ENCODE measurements around the gene S100A1. TPM values are rescaled to one million over a fixed set of nuclear protein-coding genes. Genes with fewer than 3 reads are reported as not detected.

The S100A1 gene
- total RNA-seq, 1 experiment from 2014 or later: 0.29 TPM

DNA sequence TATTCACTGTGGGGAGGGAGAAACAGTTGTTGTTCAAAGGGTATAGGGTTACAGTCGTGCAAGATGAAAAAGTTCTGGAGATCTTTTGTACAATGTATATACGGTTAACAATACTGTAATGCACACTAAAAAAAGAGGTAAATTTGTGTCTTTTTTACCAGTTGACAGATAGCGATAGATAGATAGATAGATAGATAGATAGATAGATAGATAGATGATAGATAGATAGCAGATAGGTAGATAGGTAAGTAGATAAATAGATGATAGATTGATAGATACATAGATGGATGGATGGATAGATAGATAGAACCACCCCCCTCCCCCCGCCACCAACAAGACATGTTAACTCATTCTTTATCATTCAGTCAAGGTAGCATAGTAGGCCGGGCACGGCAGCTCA is 25.5 kb upstream of the S100A1 start:
- intact Hi-C loops (cut with micrococcal nuclease): no loop called here
- CTCF ChIA-PET: no interaction called here
- POLR2A ChIA-PET (ENCODE audit: unreplicated experiment): no interaction called here

GRCh38 chr1:153606194-153606593 is 22.0 kb upstream of the S100A1 start:
- ChIA-PET CTCF (no interaction called here), POLR2A (ENCODE audit: unreplicated experiment) (no interaction called here)
- Histone ChIP-seq H3K4me1 (ENCODE audit: insufficient read depth, low read length) (peaks cover 40% of the 10 kb centered on the region), H3K4me3 (ENCODE audit: low read length) (no peak overlapping the region), H4K20me1 (ENCODE audit: low read length) (no peaks in the 10 kb centered on the region), H3K27me3 (ENCODE audit: low read length) (no peaks in the 10 kb centered on the region), H3K36me3 (ENCODE audit: low read depth, low read length) (peaks cover 43% of the 10 kb centered on the region), H3K9me2 (replicated peaks; ENCODE audit: low read length) (no peaks in the 10 kb centered on the region), H3F3A (ENCODE audit: low read length, unreplicated experiment) (peaks cover 12% of the 10 kb centered on the region), H3K79me2 (ENCODE audit: low read length) (peaks cover 42% of the 10 kb centered on the region), H2AFZ (ENCODE audit: low read length) (no peak overlapping the region), H3K27ac (ENCODE audit: low read length) (0 out of 2 replicates have a peak overlapping the region, but pooled peaks have one; percentile 100), H3K9me3 (ENCODE audit: low read length) (no peaks in the 10 kb centered on the region), H3K9ac (ENCODE audit: low read length) (no peak overlapping the region), H3K4me2 (ENCODE audit: low read length) (no peak overlapping the region)
- intact Hi-C loops (cut with micrococcal nuclease): no loop called here
- no peak for ATAC-seq
- TF ChIP-seq EZH2 (IDR thresholded peaks at IDR 0.05; ENCODE audit: low read length, unreplicated experiment): no peak
- TF ChIP-seq, protein P1, sequence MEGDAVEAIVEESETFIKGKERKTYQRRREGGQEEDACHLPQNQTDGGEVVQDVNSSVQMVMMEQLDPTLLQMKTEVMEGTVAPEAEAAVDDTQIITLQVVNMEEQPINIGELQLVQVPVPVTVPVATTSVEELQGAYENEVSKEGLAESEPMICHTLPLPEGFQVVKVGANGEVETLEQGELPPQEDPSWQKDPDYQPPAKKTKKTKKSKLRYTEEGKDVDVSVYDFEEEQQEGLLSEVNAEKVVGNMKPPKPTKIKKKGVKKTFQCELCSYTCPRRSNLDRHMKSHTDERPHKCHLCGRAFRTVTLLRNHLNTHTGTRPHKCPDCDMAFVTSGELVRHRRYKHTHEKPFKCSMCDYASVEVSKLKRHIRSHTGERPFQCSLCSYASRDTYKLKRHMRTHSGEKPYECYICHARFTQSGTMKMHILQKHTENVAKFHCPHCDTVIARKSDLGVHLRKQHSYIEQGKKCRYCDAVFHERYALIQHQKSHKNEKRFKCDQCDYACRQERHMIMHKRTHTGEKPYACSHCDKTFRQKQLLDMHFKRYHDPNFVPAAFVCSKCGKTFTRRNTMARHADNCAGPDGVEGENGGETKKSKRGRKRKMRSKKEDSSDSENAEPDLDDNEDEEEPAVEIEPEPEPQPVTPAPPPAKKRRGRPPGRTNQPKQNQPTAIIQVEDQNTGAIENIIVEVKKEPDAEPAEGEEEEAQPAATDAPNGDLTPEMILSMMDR (conservative IDR thresholded peaks at IDR 0.05; ENCODE audit: low read depth, low read length): no peak
- TF ChIP-seq EZH2phosphoT487 (IDR thresholded peaks at IDR 0.05; ENCODE audit: borderline replicate concordance, low read length): no peak
- DNase-seq: no peak
- BruUV-seq (replicated peaks): no TSS peak

More for the DNA sequence above, 25.5 kb upstream of the S100A1 start:
- TF ChIP-seq, protein P1 (conservative IDR thresholded peaks at IDR 0.05; ENCODE audit: low read depth, low read length): no peak
- TF ChIP-seq EZH2phosphoT487 (IDR thresholded peaks at IDR 0.05; ENCODE audit: borderline replicate concordance, low read length) (no peak), EZH2 (IDR thresholded peaks at IDR 0.05; ENCODE audit: low read length, unreplicated experiment) (no peak)
- Histone ChIP-seq H3K9ac (ENCODE audit: low read length) (no peak overlapping the region), H4K20me1 (ENCODE audit: low read length) (no peaks in the 10 kb centered on the region), H3K9me2 (replicated peaks; ENCODE audit: low read length) (no peaks in the 10 kb centered on the region), H3K79me2 (ENCODE audit: low read length) (peaks cover 14% of the 10 kb centered on the region), H3K27me3 (ENCODE audit: low read length) (no peaks in the 10 kb centered on the region), H2AFZ (ENCODE audit: low read length) (no peak overlapping the region), H3K27ac (ENCODE audit: low read length) (no peak overlapping the region), H3K4me3 (ENCODE audit: low read length) (no peak overlapping the region), H3K4me1 (ENCODE audit: insufficient read depth, low read length) (peaks cover 10% of the 10 kb centered on the region), H3F3A (ENCODE audit: low read length, unreplicated experiment) (no peaks in the 10 kb centered on the region), H3K36me3 (ENCODE audit: low read depth, low read length) (peaks cover 35% of the 10 kb centered on the region), H3K4me2 (ENCODE audit: low read length) (no peak overlapping the region), H3K9me3 (ENCODE audit: low read length) (no peaks in the 10 kb centered on the region)
- no TSS peak for BruUV-seq (replicated peaks)
- 0 out of 2 replicates have a peak, but pooled peaks have one; percentile 5 for ATAC-seq
- no peak for DNase-seq

DNA sequence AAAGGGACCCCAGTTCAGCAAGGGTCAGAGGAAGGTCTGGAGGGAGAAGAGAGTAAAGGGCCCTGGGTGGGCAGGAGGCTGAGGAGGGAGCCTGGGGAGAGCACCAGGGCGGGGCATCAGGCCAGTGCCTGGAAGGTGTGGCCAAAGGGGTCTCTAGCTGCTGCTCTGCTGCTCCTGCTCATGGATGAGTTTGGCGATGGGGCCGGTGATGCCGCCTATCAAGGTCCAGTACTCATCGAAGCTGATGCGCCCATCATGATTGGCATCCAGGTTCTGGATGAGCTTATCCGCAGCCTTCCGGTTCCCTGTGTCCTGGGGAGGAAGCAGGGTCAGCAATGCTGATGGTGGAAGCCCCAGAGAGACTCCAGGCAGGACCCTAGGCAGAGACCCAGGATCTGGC is 20.9 kb upstream of the S100A1 start:
- H3K9me3 ChIP-seq (ENCODE audit: low read length): no peaks in the 10 kb centered on the region
- no peaks in the 10 kb centered on the region for H3K27me3 ChIP-seq (ENCODE audit: low read length)
- peaks cover 23% of the 10 kb centered on the region for H3F3A ChIP-seq (ENCODE audit: low read length, unreplicated experiment)
- peak overlapping the region; percentile 68; the same call in 1 of the 2 replicates for H3K4me3 ChIP-seq (ENCODE audit: low read length)
- intact Hi-C loops (cut with micrococcal nuclease): no loop called here
- H2AFZ ChIP-seq (ENCODE audit: low read length): no peak overlapping the region
- peak overlapping the region; percentile 95 for H3K4me2 ChIP-seq (ENCODE audit: low read length)
- ChIA-PET POLR2A (ENCODE audit: unreplicated experiment) (interaction anchor here (0.5 kb wide), 2 partner anchors 10 to 101 kb away, joined by 3 to 7 read pairs; no protein-coding TSS in a partner anchor), CTCF (no interaction called here)
- DNase-seq (no peak), ATAC-seq (no peak)
- no peaks in the 10 kb centered on the region for H4K20me1 ChIP-seq (ENCODE audit: low read length)
- H3K4me1 ChIP-seq (ENCODE audit: insufficient read depth, low read length): peaks cover 42% of the 10 kb centered on the region
- peaks cover 41% of the 10 kb centered on the region for H3K36me3 ChIP-seq (ENCODE audit: low read depth, low read length)
- peak overlapping the region; percentile 100 for H3K27ac ChIP-seq (ENCODE audit: low read length)
- peaks cover 54% of the 10 kb centered on the region for H3K79me2 ChIP-seq (ENCODE audit: low read length)
- H3K9me2 ChIP-seq (replicated peaks; ENCODE audit: low read length): no peaks in the 10 kb centered on the region
- TF ChIP-seq, protein P1 (conservative IDR thresholded peaks at IDR 0.05; ENCODE audit: low read depth, low read length): no peak
- TF ChIP-seq EZH2phosphoT487 (IDR thresholded peaks at IDR 0.05; ENCODE audit: borderline replicate concordance, low read length) (no peak), EZH2 (IDR thresholded peaks at IDR 0.05; ENCODE audit: low read length, unreplicated experiment) (no peak)
- no TSS peak for BruUV-seq (replicated peaks)
- peak overlapping the region; percentile 97 for H3K9ac ChIP-seq (ENCODE audit: low read length)

Data from PC-3 (cell line).